HG03571 (cell line): ENCODE data around the gene FBXO27.
"Not testable (repeated sequence)": the region's sequence is repeated elsewhere in the genome, so short reads cannot be mapped to it uniquely, and the experiment has no call there.

Experiments
- ATAC-seq: cut with Tn5 transposase; IDR thresholded peaks from one replicate; pipeline ENCODE4 v1.9.1; 2021; ENCODE audit not compliant: unreplicated experiment

Gene FBXO27

DNA sequence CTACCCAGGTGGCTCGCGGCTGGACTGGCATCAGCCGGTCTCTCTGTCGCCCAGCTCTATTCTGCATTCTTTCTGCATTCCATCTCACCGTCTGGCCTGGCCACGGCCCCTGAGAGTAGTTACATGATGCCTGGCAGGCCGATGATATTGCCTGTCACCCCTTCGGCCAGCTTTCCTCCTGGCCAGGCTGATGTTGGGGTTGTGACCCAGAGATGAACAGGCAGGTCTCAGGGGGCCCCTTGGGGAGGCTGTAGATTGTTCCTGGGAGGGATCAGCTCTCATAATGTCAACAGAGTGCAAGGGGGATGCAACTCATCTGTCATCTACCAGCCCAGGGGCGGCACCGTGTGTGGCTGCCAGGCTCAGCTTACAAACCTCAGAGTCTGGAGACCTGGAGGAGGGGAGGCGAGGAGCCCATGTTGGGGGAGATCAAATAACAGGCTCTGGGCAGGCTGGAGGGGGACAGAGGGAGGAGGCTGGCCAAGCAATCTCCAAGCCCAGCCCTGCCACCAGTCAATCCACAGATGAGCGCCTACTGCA, 43.2 kb downstream of the FBXO27 start:
- no peak for ATAC-seq

DNA sequence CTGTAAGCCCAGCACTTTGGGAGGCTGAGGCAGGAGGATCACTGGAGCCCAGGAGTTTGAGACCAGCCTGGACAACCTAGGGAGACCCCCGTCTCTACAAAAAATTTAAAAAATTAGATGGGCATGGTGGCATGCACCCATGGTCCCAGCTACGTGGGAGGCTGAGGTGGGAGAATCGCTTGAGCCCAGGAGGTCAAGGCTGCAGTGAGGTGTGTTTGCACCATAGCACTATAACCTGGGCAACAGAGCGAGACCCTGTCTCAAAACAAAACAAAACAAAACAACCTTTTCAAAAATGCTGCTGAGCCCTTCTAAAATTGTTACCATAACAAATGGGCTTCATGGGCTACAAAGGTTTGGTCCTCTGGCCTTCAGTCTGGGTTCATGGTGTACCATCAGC, 43.7 kb downstream of the FBXO27 start:
- not testable (repeated sequence) for ATAC-seq

DNA sequence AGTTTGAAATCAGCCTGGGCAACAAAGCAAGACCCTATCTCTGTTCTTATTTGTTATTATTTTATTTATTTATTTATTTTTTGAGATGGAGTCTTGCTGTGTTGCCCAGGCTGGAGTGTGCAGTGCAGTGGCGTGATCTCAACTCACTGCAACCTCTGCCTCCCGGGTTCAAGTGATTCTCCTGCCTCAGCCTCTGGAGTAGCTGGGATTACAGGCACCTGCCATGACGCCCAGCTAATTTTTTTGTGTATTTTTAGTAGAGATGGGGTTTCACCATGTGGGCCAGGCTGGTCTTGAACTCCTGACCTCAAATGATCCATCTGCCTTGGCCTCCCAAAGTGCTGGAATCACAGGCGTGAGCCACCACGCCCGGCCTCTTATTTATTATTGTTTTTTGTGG, 44.6 kb downstream of the FBXO27 start:
- ATAC-seq, result not testable (repeated sequence)

DNA sequence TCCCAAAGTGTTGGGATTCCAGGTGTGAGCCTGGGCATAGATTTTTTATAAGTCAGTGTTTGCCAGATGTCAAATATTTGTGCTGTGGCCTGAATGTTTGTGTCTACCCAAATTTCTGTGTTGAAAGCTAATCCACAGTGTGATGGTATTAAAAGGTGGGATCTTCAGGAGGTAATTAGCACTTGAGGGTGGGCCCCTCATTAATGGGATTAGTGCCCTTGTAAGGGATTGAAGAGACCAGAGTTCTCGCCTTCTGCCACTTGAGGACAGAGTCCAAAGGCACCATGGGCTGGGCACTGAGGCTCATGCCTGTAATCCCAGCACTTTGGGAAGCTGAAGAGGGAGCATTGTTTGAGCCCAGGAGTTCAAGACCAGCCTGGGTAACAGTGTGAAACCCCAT, 47.1 kb downstream of the FBXO27 start:
- no peak for ATAC-seq

DNA sequence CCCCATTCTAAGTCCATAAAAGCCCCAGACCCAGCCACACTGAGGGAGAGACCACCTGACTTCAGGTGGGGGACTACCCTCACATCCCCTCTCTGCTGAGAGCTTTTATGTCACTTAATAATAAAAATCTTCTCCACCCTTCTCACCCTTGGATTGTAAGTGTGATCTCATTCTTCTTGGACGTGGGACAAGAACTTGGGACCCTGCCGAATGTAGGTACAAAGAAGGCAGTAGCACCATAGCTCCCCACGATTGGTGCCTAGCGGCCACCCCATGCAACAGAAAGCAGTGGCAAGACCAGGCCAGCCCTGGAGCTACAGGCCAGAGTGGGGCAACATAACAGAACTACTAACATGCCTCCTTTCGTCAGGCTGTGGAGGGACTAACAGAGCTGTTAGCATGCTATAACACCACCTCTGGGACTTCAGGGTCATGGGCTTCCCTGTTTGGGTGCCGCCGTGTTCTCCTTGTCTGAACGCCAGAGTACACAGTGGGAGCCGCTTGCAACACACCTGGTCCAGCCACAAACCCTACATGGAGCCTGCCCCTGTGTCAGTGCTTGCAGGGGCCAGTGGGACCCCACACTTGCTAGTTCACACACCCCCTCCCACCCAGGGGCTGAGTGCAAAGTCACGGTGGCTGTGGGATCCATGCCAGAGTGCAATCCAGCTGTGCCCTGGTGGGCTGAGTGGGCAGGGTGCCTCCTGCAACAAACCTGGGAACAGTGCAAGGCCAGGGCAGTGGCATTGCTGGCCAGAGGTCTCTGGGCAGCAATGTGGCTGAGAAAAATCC, 51.6 kb downstream of the FBXO27 start:
- ATAC-seq, result no peak

DNA sequence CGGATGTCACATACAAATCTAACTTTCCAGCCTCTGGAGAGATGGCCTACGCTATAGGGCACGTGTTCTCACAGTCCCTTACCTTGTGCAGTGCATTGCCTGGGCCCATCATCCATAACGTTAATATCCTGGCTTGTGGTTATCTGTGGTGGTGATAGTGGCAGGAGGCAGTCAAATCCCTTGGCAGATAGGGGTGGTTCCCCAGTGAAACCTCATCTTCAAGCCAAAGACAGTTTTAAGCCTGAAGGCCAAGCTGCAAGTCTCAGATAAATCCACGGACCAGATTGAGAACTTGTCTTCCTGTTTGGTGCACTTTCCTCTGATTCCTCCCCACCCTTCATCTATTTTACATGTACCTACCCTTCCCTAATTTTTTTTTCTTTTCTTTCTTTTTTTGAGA, 52.5 kb downstream of the FBXO27 start:
- no peak for ATAC-seq

DNA sequence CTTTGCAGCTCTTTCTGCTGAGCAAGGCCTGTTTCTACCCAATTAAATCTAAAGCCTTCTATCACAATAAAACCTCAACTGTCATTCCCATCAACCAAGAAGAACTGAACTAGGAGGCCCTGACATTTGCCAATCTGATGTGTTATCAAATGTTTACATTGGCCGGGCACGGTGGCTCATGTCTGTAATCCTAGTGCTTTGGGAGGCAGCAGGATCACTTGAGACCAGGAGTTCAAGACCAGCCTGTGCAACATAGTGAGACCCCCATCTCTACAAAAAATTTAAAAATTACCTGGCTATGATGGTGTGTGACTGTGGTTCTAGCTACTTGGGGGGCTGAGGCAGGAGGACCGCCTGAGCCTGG, 54.0 kb downstream of the FBXO27 start:
- ATAC-seq, result no peak

DNA sequence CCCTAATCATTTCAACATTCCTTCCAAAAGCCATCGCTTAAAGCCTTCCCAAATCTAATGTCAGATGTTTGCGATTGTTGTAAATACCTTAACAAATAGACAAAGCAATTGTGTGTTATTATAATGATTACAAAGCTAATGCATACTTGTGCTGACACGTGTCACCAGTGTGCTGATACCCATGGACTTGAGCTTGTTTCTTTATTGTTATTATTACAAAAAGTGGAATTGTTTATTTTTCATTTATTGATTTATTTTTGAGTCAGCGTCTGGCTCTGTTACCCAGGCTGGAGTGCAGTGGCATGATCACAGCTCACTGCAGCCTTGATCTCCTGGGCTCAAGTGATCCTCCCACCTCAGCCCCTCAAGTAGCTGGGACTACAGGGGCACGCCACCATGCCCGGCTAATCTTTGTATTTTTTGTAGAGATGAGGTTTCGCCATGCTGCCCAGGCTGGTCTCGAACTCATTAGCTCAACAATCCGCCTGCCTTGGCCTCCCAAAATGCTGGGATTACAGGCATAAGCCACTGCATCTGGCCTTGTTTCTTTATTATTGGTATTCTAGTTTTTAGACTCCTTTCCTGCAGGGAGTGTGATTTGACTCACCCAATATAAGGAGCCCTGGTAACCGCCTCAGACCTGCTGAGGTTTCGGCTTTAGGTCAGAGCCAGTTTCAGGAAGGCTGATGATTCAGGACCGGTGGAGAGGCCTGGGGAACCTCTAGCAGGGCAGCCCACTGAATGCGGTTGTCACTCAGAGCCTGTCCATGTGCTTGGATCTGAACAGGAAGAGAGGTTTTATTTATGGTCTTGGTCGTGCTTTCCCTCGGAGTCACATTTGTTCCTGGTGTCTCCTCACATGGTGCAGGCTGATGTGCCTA, 54.7 kb downstream of the FBXO27 start:
- ATAC-seq, result peak; percentile 69

DNA sequence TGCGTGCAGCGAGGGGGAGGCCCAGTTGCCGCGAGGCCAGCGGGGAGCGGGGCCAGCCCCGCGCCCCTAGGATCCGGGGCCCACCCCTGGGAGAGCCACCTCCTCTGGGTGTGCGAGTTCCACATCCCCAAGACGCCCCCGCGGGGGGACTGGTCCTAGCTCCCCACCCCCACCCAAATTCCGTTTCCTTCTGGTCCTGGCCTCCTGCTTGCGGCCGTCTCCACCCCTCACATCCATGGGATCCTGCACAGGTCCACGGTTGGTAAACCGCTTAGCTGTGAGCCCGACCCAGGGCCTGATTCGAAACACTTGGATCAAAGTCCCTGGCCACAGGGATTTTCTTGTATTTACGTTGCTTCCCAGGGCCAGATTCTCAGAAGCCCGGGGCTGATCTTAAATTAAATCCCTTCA, 56.5 kb downstream of the FBXO27 start:
- ATAC-seq, result no peak

DNA sequence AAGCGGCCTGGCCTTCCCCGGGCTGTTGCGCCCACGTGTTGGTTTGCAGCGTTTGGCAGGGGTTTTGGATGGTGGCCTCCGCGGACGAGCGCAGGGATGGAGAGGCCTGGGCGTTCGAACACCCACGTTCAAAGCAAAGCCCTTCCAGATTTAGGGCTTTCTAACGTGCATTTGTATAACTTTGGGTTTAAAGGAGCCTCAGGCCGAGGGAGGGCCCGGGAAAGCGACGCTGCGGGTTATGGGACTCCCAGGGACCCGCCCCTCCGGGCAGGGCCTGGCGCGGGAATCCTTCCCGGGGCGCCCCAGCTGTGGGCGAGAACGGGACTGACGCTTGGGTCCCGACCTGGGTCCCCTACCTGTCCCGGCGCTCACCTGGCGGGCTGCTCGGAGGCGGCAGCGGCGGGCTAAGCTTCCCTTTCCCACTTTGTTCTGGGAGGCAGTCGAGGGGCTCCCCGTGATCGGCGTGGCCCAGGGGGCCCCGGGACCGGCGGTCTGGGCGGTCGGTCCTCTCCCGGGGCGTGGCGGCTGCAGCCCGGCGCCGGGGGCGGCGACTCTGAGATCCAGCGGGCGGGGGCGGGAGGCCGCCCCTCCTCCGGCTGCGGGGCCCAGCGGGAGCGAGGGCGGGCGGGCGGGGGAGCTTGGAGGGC, 57.0 kb downstream of the FBXO27 start, which contains the start of gene FBXO17:
TSS of gene FBXO17 (minus strand) at position 529 of the 647 bp plus-strand sequence. CDS start 25,423 bp downstream, outside the sequence.
- no peak for ATAC-seq

DNA sequence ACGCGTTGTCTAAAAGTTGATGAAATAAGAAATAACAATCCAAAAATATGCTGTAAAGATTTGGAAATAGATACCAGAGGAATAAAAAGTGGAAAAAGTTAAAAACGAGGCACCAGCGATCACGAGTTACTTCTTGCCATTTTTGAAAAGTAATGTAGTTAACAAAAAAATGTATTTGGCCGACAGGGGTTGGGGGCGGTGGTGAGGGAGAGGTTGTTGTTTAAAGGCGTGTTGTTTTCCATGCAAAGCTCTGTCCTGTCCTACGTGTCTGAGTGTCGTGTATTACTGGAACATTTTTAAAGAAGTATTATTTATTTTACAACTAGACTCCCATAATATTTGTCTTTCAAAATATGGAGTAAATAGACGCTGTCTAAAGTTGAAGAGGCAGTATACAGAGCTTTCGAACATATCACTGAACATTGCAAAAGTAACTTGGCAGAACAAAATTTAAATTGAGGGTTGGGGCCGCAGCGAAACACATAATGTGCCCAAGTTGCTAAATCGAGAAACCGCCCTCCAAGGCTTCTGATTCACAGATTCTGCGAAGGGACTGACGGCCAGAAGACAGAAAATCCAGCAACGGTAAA, 57.6 kb downstream of the FBXO27 start:
- no peak for ATAC-seq
